ENCODE results near the gene STAG3.
A peak's percentile ranks its signal among the peaks of the same experiment; 100 is the strongest.
"Not testable (repeated sequence)": the region's sequence is repeated elsewhere in the genome, so short reads cannot be mapped to it uniquely, and the experiment has no call there.

The STAG3 gene

GRCh38 chr7:100177045-100178001 lies at the start of gene STAG3, which contains the start of gene GPC2:
TSS of gene STAG3 (plus strand) at chr7:100177918. CDS start at chr7:100180557, 2,639 bp downstream.
TSS of gene GPC2 (minus strand) at chr7:100177381. CDS start at chr7:100177199, 182 bp downstream.
- peak; percentile 95 to 97 for DNase-seq (ENCODE audit: low read depth in 2 of 2)

GRCh38 chr7:100128637-100128963 lies 49.1 kb upstream of the STAG3 start:
- no peak for DNase-seq (ENCODE audit: low read depth in 2 of 2)

DNA sequence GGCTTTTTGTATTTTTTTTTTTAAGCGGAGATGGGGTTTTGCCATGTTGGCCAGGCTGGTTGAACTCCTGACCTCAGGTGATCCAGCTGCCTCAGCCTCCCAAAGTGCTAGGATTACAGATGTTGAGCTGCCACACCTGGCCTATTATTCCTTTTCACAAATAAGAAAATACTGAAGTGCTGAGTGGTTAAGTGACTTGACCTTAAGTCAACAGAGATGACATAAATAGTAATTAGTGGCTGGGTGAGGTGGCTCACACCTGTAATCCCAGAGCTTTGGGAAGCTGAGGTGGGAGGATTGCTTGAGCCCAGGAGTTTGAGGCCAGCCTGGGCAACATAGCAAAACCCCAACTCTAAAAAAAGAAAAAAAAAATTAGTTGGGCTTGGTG lies 47.5 kb upstream of the STAG3 start:
- not testable (repeated sequence) for DNase-seq (ENCODE audit: low read depth in 2 of 2)

DNA sequence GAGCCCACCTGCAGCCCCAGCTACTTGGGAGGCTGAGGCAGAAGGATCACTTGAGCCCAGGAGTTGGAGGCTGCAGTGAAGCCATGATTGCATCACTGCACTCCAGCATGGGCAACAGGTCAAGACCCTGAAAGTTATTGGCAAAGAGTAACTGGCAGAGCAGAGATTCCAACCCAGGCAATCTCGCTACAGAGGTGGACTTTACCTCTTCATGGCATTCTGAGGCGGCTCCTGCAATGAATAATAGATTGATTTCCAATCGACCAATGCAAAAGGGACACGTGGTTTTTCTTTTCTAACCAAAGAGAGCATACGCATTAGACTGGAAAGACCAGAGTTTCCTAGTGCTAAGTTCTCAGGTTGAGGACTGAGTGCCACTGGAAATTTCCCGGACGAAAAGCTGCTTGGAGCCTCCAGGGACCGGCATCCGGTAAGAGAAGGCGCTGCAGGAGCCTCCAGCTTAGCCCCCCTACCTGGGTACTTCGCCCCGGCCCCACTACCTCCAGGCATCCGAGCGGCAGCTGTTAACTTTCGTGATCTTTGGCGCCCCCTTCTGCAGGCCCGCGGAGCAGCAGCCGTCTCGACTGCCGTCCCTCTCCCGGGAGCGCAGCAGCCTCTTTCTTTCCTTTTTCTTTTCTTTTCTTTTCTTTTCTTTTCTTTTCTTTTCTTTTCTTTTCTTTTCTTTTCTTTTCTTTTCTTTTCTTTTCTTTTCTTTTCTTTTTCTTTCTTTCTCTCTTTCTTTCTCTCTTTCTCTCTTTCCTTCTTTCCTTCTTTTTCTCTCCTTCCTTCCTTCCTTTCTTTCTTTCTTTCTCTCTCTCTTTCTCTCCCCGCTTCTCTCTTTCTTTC lies 46.9 kb upstream of the STAG3 start:
- DNase-seq (ENCODE audit: low read depth in 2 of 2) = peak; percentile 62 to 70

DNA sequence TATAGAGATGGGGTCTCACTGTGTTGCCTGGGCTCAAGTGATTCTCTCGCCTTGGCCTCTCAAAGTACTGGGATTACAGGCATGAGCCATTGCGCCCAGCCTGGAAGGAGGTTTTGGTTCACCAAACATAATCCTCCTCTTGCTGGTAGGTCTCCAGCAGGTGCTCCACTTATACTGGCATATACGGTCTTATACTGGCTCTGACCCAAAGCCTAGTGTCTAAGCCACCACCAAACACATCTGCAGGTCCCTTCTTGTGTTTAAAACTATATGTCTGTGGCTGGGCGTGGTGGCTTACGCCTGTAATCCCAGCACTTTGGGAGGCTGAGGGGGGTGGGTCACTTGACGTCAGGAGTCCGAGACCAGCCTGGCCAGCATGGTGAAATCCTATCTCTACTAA lies 45.6 kb upstream of the STAG3 start:
- no peak for DNase-seq (ENCODE audit: low read depth in 2 of 2)

DNA sequence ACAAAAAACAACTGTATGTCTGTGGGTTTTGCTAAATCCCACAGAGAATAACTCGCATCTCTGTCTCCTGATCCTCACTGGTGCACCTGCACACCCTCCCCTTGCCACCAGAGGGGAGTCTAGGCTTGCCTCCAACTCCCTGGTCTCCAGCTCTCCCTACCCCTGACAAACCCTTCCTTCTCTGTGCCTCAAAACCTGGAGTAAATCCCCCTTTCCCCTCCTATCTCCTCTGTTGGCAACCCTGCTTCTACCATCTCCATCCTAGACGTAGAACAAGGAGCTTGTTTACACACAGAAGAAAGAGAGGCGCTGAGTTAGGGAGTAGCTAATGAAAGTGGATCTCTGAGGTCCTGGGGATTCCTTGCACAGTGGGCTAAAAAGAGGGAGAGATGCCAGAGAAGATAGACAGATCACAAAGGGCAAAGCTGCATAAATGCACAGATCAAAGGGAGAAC lies 45.0 kb upstream of the STAG3 start:
- DNase-seq (ENCODE audit: low read depth in 2 of 2) = peak in 1 of 2 donors; percentile 41

DNA sequence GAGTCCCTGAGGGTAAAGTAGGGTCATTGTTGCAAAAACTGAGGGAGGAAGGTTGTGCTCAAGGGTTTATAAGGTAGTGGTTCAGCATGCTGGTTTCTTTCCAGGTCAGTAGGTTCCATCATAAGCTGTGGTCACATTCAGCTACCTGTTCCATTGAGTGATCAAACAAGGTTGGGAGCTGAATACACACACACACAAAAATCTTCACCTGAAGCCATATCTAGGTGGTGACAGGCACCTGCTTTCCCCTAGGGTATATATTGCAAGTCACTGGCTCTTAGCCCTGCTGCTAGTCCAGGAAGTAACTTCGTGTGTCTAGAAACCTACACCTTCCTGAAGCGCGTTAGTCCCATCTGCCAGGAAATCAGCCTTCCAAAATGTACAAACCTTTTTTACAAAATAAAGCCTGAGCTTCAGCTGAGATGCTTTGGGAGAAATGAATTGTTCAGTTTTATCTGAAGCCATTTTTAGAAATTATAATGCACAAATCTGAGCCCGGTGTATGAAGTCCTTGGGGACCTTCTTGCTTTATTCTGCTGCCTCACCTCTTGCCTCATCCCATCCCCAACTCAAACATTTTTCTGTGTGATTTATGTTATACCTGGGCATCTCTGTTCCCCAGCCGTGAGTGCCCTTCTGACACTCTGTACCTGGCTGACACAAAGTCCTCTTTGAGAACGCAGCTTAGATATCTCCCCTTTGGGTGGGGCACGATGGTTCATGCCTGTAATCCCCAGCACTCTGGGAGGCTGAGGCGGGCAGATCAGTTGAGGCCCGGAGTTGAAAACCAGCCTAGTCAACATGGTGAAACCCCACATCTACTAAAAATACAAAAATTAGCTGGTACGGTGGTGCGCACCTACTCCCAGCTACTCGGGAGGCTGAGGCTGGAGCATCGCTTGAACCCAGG lies 39.6 kb upstream of the STAG3 start:
- DNase-seq (ENCODE audit: low read depth in 2 of 2) = no peak

DNA sequence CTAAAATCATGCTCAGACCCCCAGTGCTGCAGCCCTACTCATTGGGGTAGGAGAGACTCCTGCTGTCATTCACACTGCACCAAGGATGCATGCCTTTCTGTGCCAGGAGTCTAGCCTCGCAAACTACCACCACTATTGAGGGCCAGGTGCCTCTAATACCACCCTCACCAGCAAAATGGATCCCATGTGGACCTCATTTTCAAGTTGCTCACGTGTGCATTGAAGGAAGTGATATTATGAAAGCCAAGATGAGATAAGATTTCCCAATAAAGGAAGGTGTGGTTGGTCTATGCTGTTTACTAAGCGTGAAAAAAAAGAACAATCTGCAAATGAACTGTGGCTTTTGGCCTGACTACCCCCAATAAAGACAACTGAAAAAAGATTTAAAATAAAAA lies 36.2 kb upstream of the STAG3 start:
- DNase-seq (ENCODE audit: low read depth in 2 of 2) = no peak

DNA sequence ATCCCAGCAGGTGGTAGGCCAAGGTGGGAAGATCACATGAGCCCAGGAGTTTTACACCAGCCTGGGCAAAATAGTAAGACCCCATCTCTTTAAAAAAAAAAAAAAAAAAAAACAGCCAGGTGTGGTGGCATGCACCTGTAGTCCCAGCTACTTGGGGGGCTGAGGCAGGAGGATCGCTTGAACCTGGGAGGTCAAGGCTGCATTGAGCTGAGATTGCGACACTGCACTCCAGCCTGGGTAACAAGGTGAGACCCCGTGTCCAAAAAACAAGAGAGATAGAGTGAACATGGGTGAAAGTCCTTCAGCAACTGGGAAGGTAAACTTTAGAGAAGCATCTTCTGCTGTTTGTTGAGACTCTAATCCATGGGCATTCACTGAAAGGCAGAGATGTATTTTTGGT lies 35.3 kb upstream of the STAG3 start:
- DNase-seq (ENCODE audit: low read depth in 2 of 2) = no peak

GRCh38 chr7:100146350-100146749 lies 31.4 kb upstream of the STAG3 start:
- DNase-seq (ENCODE audit: low read depth in 2 of 2) = not testable (repeated sequence)

DNA sequence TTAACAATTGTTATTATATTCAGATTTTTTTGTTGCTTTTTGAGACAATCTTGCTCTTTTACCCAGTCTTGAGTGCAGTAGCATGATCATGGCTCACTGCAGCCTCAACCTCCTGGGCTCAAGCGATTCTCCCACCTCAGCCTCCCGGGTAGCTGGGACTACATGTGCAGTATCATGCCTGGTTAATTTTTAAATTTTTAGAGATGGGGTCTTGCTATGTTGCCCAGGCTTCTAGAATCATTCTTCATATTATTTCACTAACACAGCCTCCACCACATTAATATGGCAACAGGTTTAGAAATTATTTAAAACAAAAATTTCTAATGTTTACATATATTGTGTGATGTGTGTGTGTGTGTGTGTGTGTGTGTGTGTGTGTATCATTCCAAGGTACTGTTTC lies 30.4 kb upstream of the STAG3 start:
- no peak for DNase-seq (ENCODE audit: low read depth in 2 of 2)

DNA sequence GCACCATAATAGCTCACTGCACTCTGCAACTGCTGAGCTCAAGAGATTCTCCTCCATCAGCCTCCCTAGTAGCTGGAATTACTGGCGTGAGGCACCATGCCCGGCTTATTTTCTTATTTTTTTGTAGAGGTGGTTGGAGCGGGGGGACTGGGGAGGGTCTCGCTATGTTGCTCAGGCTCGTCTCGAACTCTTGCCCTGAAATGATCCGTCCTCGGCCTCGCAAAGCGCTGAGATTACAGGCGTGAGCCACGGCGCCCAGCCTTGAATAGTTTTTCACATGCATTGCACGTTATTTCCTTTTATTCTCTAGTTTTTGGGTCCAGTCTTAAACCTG lies 29.5 kb upstream of the STAG3 start:
- DNase-seq (ENCODE audit: low read depth in 2 of 2) = no peak

GRCh38 chr7:100148559-100149328 lies 29.0 kb upstream of the STAG3 start, which contains the start of gene LAMTOR4:
TSS of gene LAMTOR4 (plus strand) at chr7:100148918. CDS start at chr7:100148973, 55 bp downstream.
- peak; percentile 97 for DNase-seq (ENCODE audit: low read depth in 2 of 2)

GRCh38 chr7:100152404-100152803 lies 25.3 kb upstream of the STAG3 start:
- DNase-seq (ENCODE audit: low read depth in 2 of 2) = no peak

DNA sequence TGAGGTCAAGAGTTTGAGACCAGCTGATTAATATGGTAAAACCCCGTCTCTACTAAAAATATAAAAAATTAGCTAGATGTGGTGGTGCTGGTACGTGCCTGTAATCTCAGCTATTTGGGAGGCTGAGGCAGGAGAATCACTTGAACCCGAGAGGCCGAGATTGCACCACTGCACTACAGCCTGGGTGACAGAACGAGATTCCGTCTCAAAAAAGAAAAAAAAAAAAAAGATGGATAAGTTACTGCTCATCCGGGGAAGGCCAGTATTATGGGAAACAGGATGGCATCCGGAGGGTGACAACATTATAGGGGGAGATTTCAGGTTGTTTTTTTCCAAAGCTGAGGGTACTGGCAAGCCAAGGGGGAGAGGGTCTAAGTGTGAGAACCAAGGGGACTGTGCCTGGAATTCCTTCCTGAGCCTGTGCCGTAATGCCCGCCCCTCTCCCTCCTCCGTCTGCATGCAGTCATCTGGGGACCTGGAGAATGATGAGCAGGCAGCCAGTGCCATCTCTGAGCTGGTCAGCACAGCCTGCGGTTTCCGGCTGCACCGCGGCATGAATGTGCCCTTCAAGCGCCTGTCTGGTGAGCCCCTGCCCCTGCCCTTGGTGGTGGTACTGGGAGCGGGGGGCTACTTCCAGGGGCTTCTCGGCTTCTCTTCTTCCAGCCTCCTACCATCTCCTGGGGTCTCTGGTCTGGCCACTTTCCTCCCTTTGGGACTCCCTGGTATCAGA lies 24.6 kb upstream of the STAG3 start:
- DNase-seq (ENCODE audit: low read depth in 2 of 2) = no peak

GRCh38 chr7:100153708-100154535 lies 23.8 kb upstream of the STAG3 start:
- DNase-seq (ENCODE audit: low read depth in 2 of 2) = no peak

- DNase-seq (ENCODE audit: low read depth in 2 of 2) = no peak
Observed at GRCh38 chr7:100154651-100155491, 22.8 kb upstream of the STAG3 start.
